Measurements from ENCODE around the gene USP21.

- no peak for TF ChIP-seq POLR2AphosphoS5 (IDR thresholded peaks at IDR 0.05; ENCODE audit: insufficient read depth, low read depth, low read length)
- TF ChIP-seq CTCF (IDR thresholded peaks at IDR 0.05; ENCODE audit: extremely low read depth in 1 of 2, insufficient read depth in 1 of 2, low read depth in 1 of 2, low read length in 2 of 2), result no peak
- TF ChIP-seq MYC (IDR thresholded peaks at IDR 0.05; ENCODE audit: low read depth, low read length), result no peak
- no peak for TF ChIP-seq EZH2 (IDR thresholded peaks at IDR 0.05; ENCODE audit: borderline replicate concordance, low read depth, low read length, severe bottlenecking)
- no peak for TF ChIP-seq POLR2A (IDR thresholded peaks at IDR 0.05; ENCODE audit: low read depth, low read length)
- no peak for TF ChIP-seq MAX (IDR thresholded peaks at IDR 0.05; ENCODE audit: insufficient read depth, insufficient read length)
- no peak for TF ChIP-seq FOS (IDR thresholded peaks at IDR 0.05; ENCODE audit: borderline replicate concordance, insufficient read depth, low read length)
- TF ChIP-seq GATA2 (IDR thresholded peaks at IDR 0.05; ENCODE audit: insufficient read depth, insufficient read length, low read depth, low read length), result no peak
- TF ChIP-seq JUN (IDR thresholded peaks at IDR 0.05; ENCODE audit: borderline replicate concordance, insufficient read depth, insufficient read length, low read depth), result no peak
Observed at GRCh38 chr1:161199506-161200139, 40.3 kb downstream of the USP21 start.

Measured in endothelial cell of umbilical vein (primary cell).